Ishikawa (cell line): ENCODE results near the gene GCC2.

Source experiments
- CEBPB ChIP-seq: IDR thresholded peaks from 2 replicates; pipeline ENCODE4 v1.6.1; 2012
- CREB1 ChIP-seq: IDR thresholded peaks from 2 replicates; pipeline ENCODE4 v1.6.1; 2012; ENCODE audit warnings: low read depth
- EGR1 ChIP-seq: IDR thresholded peaks from 2 replicates; pipeline ENCODE4 v1.6.1; 2012
- EP300 ChIP-seq: IDR thresholded peaks from 2 replicates; pipeline ENCODE4 v1.6.1; 2012; ENCODE audit warnings: borderline replicate concordance
- FOXM1 ChIP-seq: IDR thresholded peaks from 2 replicates; pipeline ENCODE4 v1.6.1; 2012; ENCODE audit warnings: low read depth, borderline replicate concordance
- MAX ChIP-seq: IDR thresholded peaks from 2 replicates; pipeline ENCODE4 v1.6.1; 2012
- NFIC ChIP-seq: IDR thresholded peaks from 2 replicates; pipeline ENCODE4 v1.6.1; 2012
- RAD21 ChIP-seq: IDR thresholded peaks from 2 replicates; pipeline ENCODE4 v1.6.1; 2012; ENCODE audit warnings: low read depth
- REST ChIP-seq: IDR thresholded peaks from 2 replicates; pipeline ENCODE4 v1.6.1; 2012; ENCODE audit warnings: low read depth, mild to moderate bottlenecking
- TAF1 ChIP-seq: IDR thresholded peaks from 2 replicates; pipeline ENCODE4 v1.6.1; 2012; ENCODE audit warnings: low read depth, mild to moderate bottlenecking
- TCF12 ChIP-seq: IDR thresholded peaks from 2 replicates; pipeline ENCODE4 v1.6.1; 2012; ENCODE audit warnings: low read depth
- TEAD4 ChIP-seq: IDR thresholded peaks from 2 replicates; pipeline ENCODE4 v1.6.1; 2012
- YY1 ChIP-seq: IDR thresholded peaks from 2 replicates; pipeline ENCODE4 v1.6.1; 2012; ENCODE audit warnings: low read depth
- ZBTB7A ChIP-seq: IDR thresholded peaks from 2 replicates; pipeline ENCODE4 v1.6.1; 2012; ENCODE audit warnings: low read depth
- TF ChIP-seq, protein P1 (sequence below): IDR thresholded peaks from 2 replicates; pipeline ENCODE4 v1.6.1; 2012

The GCC2 gene

GRCh38 chr2:108449410-108450130 lies 564 bp downstream of the GCC2 start:
- TF ChIP-seq RAD21 (no peak), CEBPB (no peak), EGR1 (no peak), FOXM1 (no peak), TAF1 (no peak), EP300 (no peak), NFIC (no peak), CREB1 (no peak), TCF12 (no peak), TEAD4 (no peak), MAX (no peak)
- TF ChIP-seq, protein P1, sequence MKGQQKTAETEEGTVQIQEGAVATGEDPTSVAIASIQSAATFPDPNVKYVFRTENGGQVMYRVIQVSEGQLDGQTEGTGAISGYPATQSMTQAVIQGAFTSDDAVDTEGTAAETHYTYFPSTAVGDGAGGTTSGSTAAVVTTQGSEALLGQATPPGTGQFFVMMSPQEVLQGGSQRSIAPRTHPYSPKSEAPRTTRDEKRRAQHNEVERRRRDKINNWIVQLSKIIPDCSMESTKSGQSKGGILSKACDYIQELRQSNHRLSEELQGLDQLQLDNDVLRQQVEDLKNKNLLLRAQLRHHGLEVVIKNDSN, result no peak

- TF ChIP-seq CREB1, result no peak
- TF ChIP-seq TAF1, result no peak
- no peak for TF ChIP-seq TEAD4
- TF ChIP-seq RAD21, result no peak
- TF ChIP-seq, protein P1, result no peak
- no peak for TF ChIP-seq MAX
- no peak for TF ChIP-seq EP300
- TF ChIP-seq FOXM1, result no peak
- no peak for TF ChIP-seq EGR1
- no peak for TF ChIP-seq YY1
Measured at GRCh38 chr2:108450863-108451262, 1.9 kb downstream of the GCC2 start.

GRCh38 chr2:108451976-108452375 lies 3.0 kb downstream of the GCC2 start:
- no peak for TF ChIP-seq YY1
- TF ChIP-seq MAX, result no peak
- no peak for TF ChIP-seq RAD21
- no peak for TF ChIP-seq TAF1
- no peak for TF ChIP-seq EP300
- TF ChIP-seq TEAD4, result no peak
- no peak for TF ChIP-seq CEBPB
- TF ChIP-seq TCF12, result no peak
- no peak for TF ChIP-seq CREB1
- TF ChIP-seq FOXM1, result no peak
- TF ChIP-seq, protein P1, result no peak
- no peak for TF ChIP-seq NFIC
- TF ChIP-seq REST, result no peak
- TF ChIP-seq EGR1, result no peak
- TF ChIP-seq ZBTB7A, result no peak

- TF ChIP-seq TAF1 (no peak), MAX (no peak), YY1 (no peak), TCF12 (no peak), TEAD4 (no peak), RAD21 (no peak), REST (no peak), NFIC (no peak), ZBTB7A (no peak), CREB1 (no peak), EP300 (no peak), CEBPB (no peak), FOXM1 (no peak), EGR1 (no peak)
- TF ChIP-seq, protein P1, result no peak
Measured at GRCh38 chr2:108454440-108454839, 5.4 kb downstream of the GCC2 start.
